HCT116 (cell line): ENCODE results near the gene IL1R2. TPM values are rescaled to one million over a fixed set of nuclear protein-coding genes. Genes with fewer than 3 reads are reported as not detected.

Experiments used
- ATAC-seq: fragments of 200-7000 bp; cut with Tn5 transposase; 2 replicates; pipeline ENCODE4 v1.9.1; 2020; ENCODE audit warnings: mild to moderate bottlenecking, moderate library complexity
- BruUV-seq: library from RNA; stranded (reverse); fragments of 400-500 nt; replicated peaks from 2 replicates; lab custom pipeline; 2021; lab: Mats Ljungman, UMichigan
- CTCF ChIA-PET: fragments of 300-600 bp; sonication (Branson Sonifier 250); formaldehyde crosslinking; loops from one replicate; lab custom pipeline; 2021; ENCODE audit warnings: antibody characterized with exemption; lab: Charles Lee
- POLR2A ChIA-PET: fragments of 300-600, 350-600 bp; sonication (Branson Sonifier 250); formaldehyde crosslinking; loops from one replicate; lab custom pipeline; 2021; ENCODE audit warnings: antibody characterized with exemption; lab: Charles Lee
- RAD21 ChIA-PET, 2 experiments: fragments of 300-600 bp; sonication (Branson Sonifier 250); formaldehyde crosslinking; loops; one replicate each; lab custom pipeline; 2023; ENCODE audit warnings: low total read pairs in 2 of 2; ENCODE audit not compliant: uncharacterized antibody in 2 of 2, unreplicated experiment in 2 of 2, low non-redundant PET in 1 of 2; lab: Charles Lee
- DNase-seq: peaks from one replicate; pipeline ENCODE4 v3.0.0-alpha.2; 2010; ENCODE audit warnings: low read depth, low spot score
- H2AFZ ChIP-seq: fragments of 200-600 bp; shearing (Covaris generic), sonication (generic); 2 replicates; pipeline ENCODE4 v1.6.1; 2017; ENCODE audit warnings: low read depth, mixed run types, mixed read lengths, antibody characterized with exemption, low read length; ENCODE audit not compliant: poor library complexity, severe bottlenecking
- H3K27ac ChIP-seq: 2 replicates; pipeline ENCODE4 v1.5.1; 2012; ENCODE audit warnings: low read depth, low read length
- H3K27me3 ChIP-seq: fragments of 200-600 bp; sonication (generic); 2 replicates; pipeline ENCODE4 v1.6.1; 2016; ENCODE audit warnings: mixed run types, low read length, mixed read lengths; ENCODE audit not compliant: insufficient read depth
- H3K36me3 ChIP-seq, 2 experiments: fragments of 200-500 bp in 1 of 2; fragments of 200-600 bp in 1 of 2; sonication (Bioruptor generic) in 1 of 2; sonication (generic) in 1 of 2; 2 replicates each; pipeline versions ENCODE4 v1.5.1 to v1.6.1; 2014 to 2016; ENCODE audit warnings: low read length in 2 of 2, inconsistent platforms in 1 of 2, mixed read lengths in 1 of 2, mixed run types in 1 of 2; ENCODE audit not compliant: insufficient read depth in 2 of 2, control insufficient read depth in 1 of 2
- H3K4me1 ChIP-seq, 2 experiments: fragments of 200-600 bp in 1 of 2; sonication (generic) in 1 of 2; 2 replicates each; pipeline versions ENCODE4 v1.5.1 to v1.6.1; 2012 to 2017; ENCODE audit warnings: low read length in 2 of 2, inconsistent platforms in 1 of 2, mild to moderate bottlenecking in 1 of 2, mixed read lengths in 1 of 2, mixed run types in 1 of 2, moderate library complexity in 1 of 2; ENCODE audit not compliant: insufficient read depth in 2 of 2, control insufficient read depth in 1 of 2
- H3K4me2 ChIP-seq: fragments of 200-600 bp; sonication (generic); 2 replicates; pipeline ENCODE4 v1.6.1; 2017; ENCODE audit warnings: mixed run types, low read length, mixed read lengths
- H3K4me3 ChIP-seq, 2 experiments: fragments of 200-600 bp in 1 of 2; sonication (generic) in 1 of 2; replicated peaks in 1 of 2; 2 replicates each; pipeline ENCODE4 v1.5.1; 2011 to 2016; ENCODE audit warnings: low read length in 2 of 2, control low read depth in 1 of 2, low read depth in 1 of 2, mild to moderate bottlenecking in 1 of 2, mixed read lengths in 1 of 2, mixed run types in 1 of 2
- H3K79me2 ChIP-seq: fragments of 200-600 bp; sonication (generic); 2 replicates; pipeline ENCODE4 v1.6.1; 2017; ENCODE audit warnings: mild to moderate bottlenecking, mixed run types, low read length, moderate library complexity, mixed read lengths; ENCODE audit not compliant: insufficient read depth
- H3K9ac ChIP-seq: fragments of 200-600 bp; sonication (generic); 2 replicates; pipeline ENCODE4 v1.6.1; 2016; ENCODE audit warnings: low read length, mixed read lengths
- H3K9me2 ChIP-seq: fragments of 200-600 bp; sonication (generic), shearing (Covaris generic); 2 replicates; pipeline ENCODE4 v1.6.1; 2017; ENCODE audit warnings: mixed run types, mild to moderate bottlenecking, moderate library complexity; ENCODE audit not compliant: insufficient read depth
- H3K9me3 ChIP-seq, 2 experiments: fragments of 200-500 bp in 1 of 2; fragments of 200-600 bp in 1 of 2; sonication (Bioruptor generic) in 1 of 2; sonication (generic) in 1 of 2; 2 replicates each; pipeline ENCODE4 v1.6.1; 2014 to 2017; ENCODE audit warnings: low read length in 2 of 2, mixed read lengths in 2 of 2, inconsistent platforms in 1 of 2, low read depth in 1 of 2, mild to moderate bottlenecking in 1 of 2, mixed run types in 1 of 2, moderate library complexity in 1 of 2; ENCODE audit not compliant: control insufficient read depth in 1 of 2, insufficient read depth in 1 of 2
- H4K20me1 ChIP-seq: fragments of 200-600 bp; sonication (generic), shearing (Covaris generic); 2 replicates; pipeline ENCODE4 v1.6.1; 2017; ENCODE audit warnings: mixed run types, mild to moderate bottlenecking, moderate library complexity; ENCODE audit not compliant: insufficient read depth
- EZH2 ChIP-seq: fragments of 200-600 bp; sonication (generic); IDR thresholded peaks from 2 replicates; pipeline ENCODE4 v1.6.1; 2017; ENCODE audit warnings: antibody characterized with exemption, mixed run types
- SIN3A ChIP-seq: IDR thresholded peaks from 2 replicates; pipeline ENCODE4 v1.6.1; 2012; ENCODE audit warnings: low read depth
- SP1 ChIP-seq: IDR thresholded peaks from 2 replicates; pipeline ENCODE4 v1.6.1; 2012; ENCODE audit warnings: low read depth
- TCF7L2 ChIP-seq: IDR thresholded peaks from 2 replicates; pipeline ENCODE4 v1.7.0; 2011; ENCODE audit warnings: borderline replicate concordance, inconsistent platforms; ENCODE audit not compliant: insufficient read depth, insufficient read length; ENCODE audit errors: extremely low read depth
- YY1 ChIP-seq: IDR thresholded peaks from 2 replicates; pipeline ENCODE4 v1.6.1; 2011; ENCODE audit warnings: low read length, low read depth, moderate library complexity, mild to moderate bottlenecking; ENCODE audit not compliant: insufficient replicate concordance; ENCODE audit errors: extremely low read depth
- ZFX ChIP-seq: fragments of 450-650 bp; IDR thresholded peaks from 2 replicates; pipeline ENCODE4 v1.6.1; 2017
- ZNF274 ChIP-seq: fragments of 200-500 bp; sonication (Bioruptor generic); IDR thresholded peaks from 2 replicates; pipeline ENCODE4 v1.6.1; 2014; ENCODE audit warnings: mild to moderate bottlenecking, low read depth, low read length, inconsistent platforms
- intact Hi-C: fragments of 100-400 bp; cut with micrococcal nuclease; formaldehyde crosslinking; loops from 2 replicates; pipeline ENCODE4 v1.10.0; 2022
- total RNA-seq: library from RNA; stranded (reverse); gene quantifications from one replicate; pipeline ENCODE4 v1.2.1, GENCODE V29; 2021; ENCODE audit not compliant: unreplicated experiment
- TF ChIP-seq, protein P1 (sequence below), 3 experiments: fragments of 200-600 bp in 1 of 3; sonication (generic) in 1 of 3; IDR thresholded peaks in 2 of 3; conservative IDR thresholded peaks in 1 of 3; 2 replicates each; pipeline ENCODE4 v1.5.1; 2012 to 2017; ENCODE audit warnings: low read depth in 2 of 3, low read length in 2 of 3, antibody characterized with exemption in 1 of 3, borderline replicate concordance in 1 of 3, control low read depth in 1 of 3, mild to moderate bottlenecking in 1 of 3, mixed read lengths in 1 of 3, mixed run types in 1 of 3, moderate library complexity in 1 of 3; ENCODE audit not compliant: insufficient read depth in 1 of 3
- TF ChIP-seq, protein P2 (sequence below): IDR thresholded peaks from 2 replicates; pipeline ENCODE4 v1.6.1; 2012; ENCODE audit warnings: low read depth
- TF ChIP-seq, protein P3 (sequence below): IDR thresholded peaks from 2 replicates; pipeline ENCODE4 v1.6.1; 2012
- TF ChIP-seq, protein P4 (sequence below): IDR thresholded peaks from 2 replicates; pipeline ENCODE4 v1.6.1; 2011; ENCODE audit warnings: mild to moderate bottlenecking, low read length, moderate library complexity; ENCODE audit not compliant: insufficient replicate concordance; ENCODE audit errors: extremely low read depth

Gene IL1R2
- total RNA-seq, 1 experiment from 2014 or later, result 0.52 TPM

DNA sequence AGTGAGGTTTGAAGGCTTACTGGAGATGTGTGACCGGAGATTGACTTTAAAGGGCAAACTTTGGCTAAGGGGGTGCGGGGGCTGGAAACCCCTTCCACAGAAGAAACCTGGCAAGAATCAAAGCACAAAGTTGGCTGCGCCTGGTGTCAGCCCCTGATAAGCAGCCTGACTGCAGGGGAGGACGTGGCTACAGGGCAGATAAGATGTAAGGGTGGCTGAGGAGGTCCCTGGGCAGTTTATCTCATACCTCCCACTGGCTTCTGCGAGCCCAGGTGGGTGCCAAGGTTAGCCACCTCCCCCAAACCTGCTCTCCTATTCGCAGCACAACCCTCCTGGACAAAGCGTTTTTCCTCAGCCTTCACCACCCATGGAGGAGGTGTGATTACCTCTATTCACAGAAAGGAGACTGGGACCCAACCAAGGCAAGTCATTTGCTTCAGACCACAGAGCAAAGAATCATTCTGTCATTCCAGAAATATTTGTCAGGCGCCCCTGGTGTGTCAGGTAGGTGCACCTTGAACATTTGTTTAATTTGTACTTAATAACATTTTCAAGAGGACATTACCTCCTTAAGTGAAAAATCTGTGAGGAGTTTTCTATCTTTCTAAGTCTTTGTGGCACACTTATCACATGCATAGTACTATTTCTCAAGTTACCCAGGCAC lies 77.7 kb downstream of the IL1R2 start (continued):
- TF ChIP-seq, protein P1, sequence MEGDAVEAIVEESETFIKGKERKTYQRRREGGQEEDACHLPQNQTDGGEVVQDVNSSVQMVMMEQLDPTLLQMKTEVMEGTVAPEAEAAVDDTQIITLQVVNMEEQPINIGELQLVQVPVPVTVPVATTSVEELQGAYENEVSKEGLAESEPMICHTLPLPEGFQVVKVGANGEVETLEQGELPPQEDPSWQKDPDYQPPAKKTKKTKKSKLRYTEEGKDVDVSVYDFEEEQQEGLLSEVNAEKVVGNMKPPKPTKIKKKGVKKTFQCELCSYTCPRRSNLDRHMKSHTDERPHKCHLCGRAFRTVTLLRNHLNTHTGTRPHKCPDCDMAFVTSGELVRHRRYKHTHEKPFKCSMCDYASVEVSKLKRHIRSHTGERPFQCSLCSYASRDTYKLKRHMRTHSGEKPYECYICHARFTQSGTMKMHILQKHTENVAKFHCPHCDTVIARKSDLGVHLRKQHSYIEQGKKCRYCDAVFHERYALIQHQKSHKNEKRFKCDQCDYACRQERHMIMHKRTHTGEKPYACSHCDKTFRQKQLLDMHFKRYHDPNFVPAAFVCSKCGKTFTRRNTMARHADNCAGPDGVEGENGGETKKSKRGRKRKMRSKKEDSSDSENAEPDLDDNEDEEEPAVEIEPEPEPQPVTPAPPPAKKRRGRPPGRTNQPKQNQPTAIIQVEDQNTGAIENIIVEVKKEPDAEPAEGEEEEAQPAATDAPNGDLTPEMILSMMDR (IDR thresholded peaks at IDR 0.05 in 2 of 3, conservative IDR thresholded peaks at IDR 0.05 in 1 of 3; ENCODE audit: borderline replicate concordance in 1 of 3, insufficient read depth in 1 of 3, low read depth in 2 of 3, low read length in 2 of 3), result no peak

DNA sequence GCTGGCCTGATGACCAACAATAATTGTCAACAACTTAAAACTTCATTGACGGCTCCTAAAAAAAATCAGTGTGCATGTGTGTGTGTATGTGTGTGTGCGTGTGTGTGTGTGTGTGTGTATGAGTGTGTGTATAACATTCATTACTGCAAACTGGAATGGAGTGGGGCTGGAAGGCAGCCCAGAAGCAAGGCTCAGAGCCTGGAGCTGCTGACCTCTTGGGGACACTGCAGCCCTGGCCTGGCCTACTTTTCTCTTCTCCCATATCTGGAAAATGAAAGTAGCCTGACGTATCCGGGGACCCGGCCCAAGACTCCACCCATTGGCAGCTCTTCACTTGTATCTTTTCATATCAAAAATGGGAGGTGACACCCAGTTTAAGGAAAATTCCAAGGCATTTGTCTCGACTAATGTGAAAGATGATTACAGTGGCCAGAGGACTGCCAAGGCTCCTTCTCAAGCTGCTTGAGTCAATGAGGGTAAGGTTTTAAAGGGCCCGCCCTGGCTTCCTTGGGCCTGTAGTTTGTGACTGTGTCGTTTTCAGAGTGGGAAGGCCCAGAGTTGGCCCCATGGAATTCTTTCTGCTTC lies 78.4 kb downstream of the IL1R2 start:
- no peaks in the 10 kb centered on the region for H3K27me3 ChIP-seq
- H3K4me2 ChIP-seq, result no peak overlapping the region
- BruUV-seq, result no TSS peak
- H2AFZ ChIP-seq, result no peak overlapping the region
- no peaks in the 10 kb centered on the region for H3K79me2 ChIP-seq
- H3K9ac ChIP-seq, result no peak overlapping the region
- DNase-seq (no peak), ATAC-seq (no peak)
- RAD21 ChIA-PET, result no interaction called here
- POLR2A ChIA-PET, result no interaction called here
- H4K20me1 ChIP-seq, result no peaks in the 10 kb centered on the region
- peaks cover 0 to 14% of the 10 kb centered on the region in 2 experiments; a peak in 2 of 4 replicates for H3K4me1 ChIP-seq
- intact Hi-C loops, result no loop called here
- no peaks in the 10 kb centered on the region for H3K9me3 ChIP-seq
- CTCF ChIA-PET, result no interaction called here
- no peaks in the 10 kb centered on the region for H3K9me2 ChIP-seq
- H3K27ac ChIP-seq, result no peak overlapping the region
- no peaks in the 10 kb centered on the region for H3K36me3 ChIP-seq
- no peak overlapping the region for H3K4me3 ChIP-seq
- TF ChIP-seq, protein P1 (IDR thresholded peaks at IDR 0.05 in 2 of 3, conservative IDR thresholded peaks at IDR 0.05 in 1 of 3; ENCODE audit: borderline replicate concordance in 1 of 3, insufficient read depth in 1 of 3, low read depth in 2 of 3, low read length in 2 of 3), result no peak
- TF ChIP-seq TCF7L2, result no peak
- TF ChIP-seq, protein P2, sequence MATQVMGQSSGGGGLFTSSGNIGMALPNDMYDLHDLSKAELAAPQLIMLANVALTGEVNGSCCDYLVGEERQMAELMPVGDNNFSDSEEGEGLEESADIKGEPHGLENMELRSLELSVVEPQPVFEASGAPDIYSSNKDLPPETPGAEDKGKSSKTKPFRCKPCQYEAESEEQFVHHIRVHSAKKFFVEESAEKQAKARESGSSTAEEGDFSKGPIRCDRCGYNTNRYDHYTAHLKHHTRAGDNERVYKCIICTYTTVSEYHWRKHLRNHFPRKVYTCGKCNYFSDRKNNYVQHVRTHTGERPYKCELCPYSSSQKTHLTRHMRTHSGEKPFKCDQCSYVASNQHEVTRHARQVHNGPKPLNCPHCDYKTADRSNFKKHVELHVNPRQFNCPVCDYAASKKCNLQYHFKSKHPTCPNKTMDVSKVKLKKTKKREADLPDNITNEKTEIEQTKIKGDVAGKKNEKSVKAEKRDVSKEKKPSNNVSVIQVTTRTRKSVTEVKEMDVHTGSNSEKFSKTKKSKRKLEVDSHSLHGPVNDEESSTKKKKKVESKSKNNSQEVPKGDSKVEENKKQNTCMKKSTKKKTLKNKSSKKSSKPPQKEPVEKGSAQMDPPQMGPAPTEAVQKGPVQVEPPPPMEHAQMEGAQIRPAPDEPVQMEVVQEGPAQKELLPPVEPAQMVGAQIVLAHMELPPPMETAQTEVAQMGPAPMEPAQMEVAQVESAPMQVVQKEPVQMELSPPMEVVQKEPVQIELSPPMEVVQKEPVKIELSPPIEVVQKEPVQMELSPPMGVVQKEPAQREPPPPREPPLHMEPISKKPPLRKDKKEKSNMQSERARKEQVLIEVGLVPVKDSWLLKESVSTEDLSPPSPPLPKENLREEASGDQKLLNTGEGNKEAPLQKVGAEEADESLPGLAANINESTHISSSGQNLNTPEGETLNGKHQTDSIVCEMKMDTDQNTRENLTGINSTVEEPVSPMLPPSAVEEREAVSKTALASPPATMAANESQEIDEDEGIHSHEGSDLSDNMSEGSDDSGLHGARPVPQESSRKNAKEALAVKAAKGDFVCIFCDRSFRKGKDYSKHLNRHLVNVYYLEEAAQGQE, result no peak
- no peak for TF ChIP-seq SIN3A
- TF ChIP-seq SP1, result no peak
- TF ChIP-seq, protein P3, sequence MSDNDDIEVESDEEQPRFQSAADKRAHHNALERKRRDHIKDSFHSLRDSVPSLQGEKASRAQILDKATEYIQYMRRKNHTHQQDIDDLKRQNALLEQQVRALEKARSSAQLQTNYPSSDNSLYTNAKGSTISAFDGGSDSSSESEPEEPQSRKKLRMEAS, result no peak
- no peak for TF ChIP-seq YY1
- TF ChIP-seq, protein P4, sequence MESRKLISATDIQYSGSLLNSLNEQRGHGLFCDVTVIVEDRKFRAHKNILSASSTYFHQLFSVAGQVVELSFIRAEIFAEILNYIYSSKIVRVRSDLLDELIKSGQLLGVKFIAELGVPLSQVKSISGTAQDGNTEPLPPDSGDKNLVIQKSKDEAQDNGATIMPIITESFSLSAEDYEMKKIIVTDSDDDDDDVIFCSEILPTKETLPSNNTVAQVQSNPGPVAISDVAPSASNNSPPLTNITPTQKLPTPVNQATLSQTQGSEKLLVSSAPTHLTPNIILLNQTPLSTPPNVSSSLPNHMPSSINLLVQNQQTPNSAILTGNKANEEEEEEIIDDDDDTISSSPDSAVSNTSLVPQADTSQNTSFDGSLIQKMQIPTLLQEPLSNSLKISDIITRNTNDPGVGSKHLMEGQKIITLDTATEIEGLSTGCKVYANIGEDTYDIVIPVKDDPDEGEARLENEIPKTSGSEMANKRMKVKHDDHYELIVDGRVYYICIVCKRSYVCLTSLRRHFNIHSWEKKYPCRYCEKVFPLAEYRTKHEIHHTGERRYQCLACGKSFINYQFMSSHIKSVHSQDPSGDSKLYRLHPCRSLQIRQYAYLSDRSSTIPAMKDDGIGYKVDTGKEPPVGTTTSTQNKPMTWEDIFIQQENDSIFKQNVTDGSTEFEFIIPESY, result no peak
- TF ChIP-seq ZFX, result no peak
- no peak for TF ChIP-seq ZNF274
- no peak for TF ChIP-seq EZH2
